Thymus (tissue), 11 donors: ENCODE results near the gene TRIM38. TPM values are rescaled to one million over a fixed set of nuclear protein-coding genes. Genes with fewer than 3 reads are reported as not detected.

Experiments
- DNase-seq, 9 donors: peaks; one replicate each; pipeline ENCODE4 v3.0.0-alpha.2; 2013; ENCODE audit warnings: low spot score in 9 of 9, low read depth in 6 of 9, missing footprints in 1 of 9
- H3K27ac ChIP-seq, 2 donors: one replicate each; pipeline ENCODE4 v1.5.1; 2013; ENCODE audit warnings: control low read depth in 1 of 2, low read depth in 1 of 2, low read length in 1 of 2, mild to moderate bottlenecking in 1 of 2, moderate library complexity in 1 of 2
- H3K27me3 ChIP-seq, 2 donors: one replicate each; pipeline ENCODE4 v1.5.1; 2013; ENCODE audit warnings: low read length in 1 of 2; ENCODE audit not compliant: control insufficient read depth in 2 of 2, insufficient read depth in 1 of 2
- H3K36me3 ChIP-seq, 2 donors: one replicate each; pipeline ENCODE4 v1.5.1; 2013; ENCODE audit warnings: low read length in 1 of 2, mild to moderate bottlenecking in 1 of 2, moderate library complexity in 1 of 2; ENCODE audit not compliant: control insufficient read depth in 2 of 2, insufficient read depth in 2 of 2
- H3K4me1 ChIP-seq, 2 donors: one replicate each; pipeline ENCODE4 v1.5.1; 2013; ENCODE audit warnings: low read length in 2 of 2; ENCODE audit not compliant: control insufficient read depth in 2 of 2, insufficient read depth in 2 of 2
- H3K4me3 ChIP-seq, 2 donors: one replicate each; pipeline ENCODE4 v1.5.1; 2013; ENCODE audit warnings: low read length in 2 of 2, control low read depth in 1 of 2, mild to moderate bottlenecking in 1 of 2
- H3K9me3 ChIP-seq, 2 donors: one replicate each; pipeline ENCODE4 v1.5.1; 2013; ENCODE audit warnings: low read length in 1 of 2, mild to moderate bottlenecking in 1 of 2; ENCODE audit not compliant: control insufficient read depth in 2 of 2, insufficient read depth in 1 of 2
- WGBS: extraction: QIAGEN DNeasy Blood & Tissue Kit; methylation state at CpG from one replicate; pipeline ENCODE4 v1.1.7; 2013; 5-methylcytosine and 5-hydroxymethylcytosine counted together
- polyA plus RNA-seq: library from polyadenylated mRNA; stranded (reverse); fragments of 200-250 nt; gene quantifications from one replicate; pipeline ENCODE4 v1.2.3, GENCODE V29; 2013
- total RNA-seq: library from RNA; stranded (reverse); fragments of 120-200 nt; gene quantifications from one replicate; pipeline ENCODE4 v1.2.4, GENCODE V29; 2013
- donor health status: healthy.

Gene TRIM38
- total and polyA plus RNA-seq, 2 donors = 5.0 to 11.3 TPM

GRCh38 chr6:25960734-25961133, 1.9 kb upstream of the TRIM38 start:
- peaks cover 2 to 13% of the 10 kb centered on the region in 2 donors for H3K4me1 ChIP-seq
- H3K9me3 ChIP-seq = peaks cover 0 to 6% of the 10 kb centered on the region in 2 donors
- H3K4me3 ChIP-seq = no peak overlapping the region
- no peak for DNase-seq
- no peaks in the 10 kb centered on the region for H3K27me3 ChIP-seq
- H3K36me3 ChIP-seq = peaks cover 0 to 7% of the 10 kb centered on the region in 2 donors
- 95% methylated on average over 3 of the region's 3 CpGs for WGBS
- no peak overlapping the region for H3K27ac ChIP-seq

DNA sequence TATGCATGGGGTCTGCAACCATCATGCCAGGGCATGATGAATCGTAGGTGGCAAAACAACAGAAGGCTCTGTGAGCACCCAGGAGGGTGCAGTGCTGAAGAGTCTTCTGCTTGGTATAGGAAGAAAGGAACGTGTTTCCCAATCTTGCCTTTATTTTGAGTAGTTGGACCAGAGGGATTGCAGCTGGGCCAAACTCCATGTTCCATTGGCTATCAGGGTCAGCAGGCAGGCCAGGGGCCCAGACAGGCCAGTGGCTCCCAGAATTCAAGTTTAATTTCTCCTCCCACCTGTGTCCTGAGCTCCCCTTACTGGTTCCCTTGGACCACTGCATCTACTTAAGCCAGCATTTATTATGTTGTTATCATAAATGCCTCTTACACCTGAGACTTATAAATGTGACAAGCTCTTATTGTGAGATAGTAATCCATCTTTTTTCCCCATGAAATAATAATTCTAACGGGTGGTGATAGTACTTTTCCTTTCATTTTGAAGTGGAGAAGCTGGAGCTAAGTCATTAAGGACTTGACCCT, 918 bp upstream of the TRIM38 start:
- DNase-seq = peak in 1 of 9 donors; percentile 5
- H3K9me3 ChIP-seq = peaks cover 0 to 6% of the 10 kb centered on the region in 2 donors
- peak overlapping the region in 1 of 2 donors; percentile 69 for H3K4me3 ChIP-seq
- H3K27me3 ChIP-seq = no peaks in the 10 kb centered on the region
- WGBS = 69% methylated on average over 3 of the region's 3 CpGs
- peaks cover 5 to 15% of the 10 kb centered on the region in 2 donors for H3K36me3 ChIP-seq
- H3K4me1 ChIP-seq = peaks cover 5 to 19% of the 10 kb centered on the region in 2 donors
- H3K27ac ChIP-seq = peak overlapping the region; percentile 89 to 93

DNA sequence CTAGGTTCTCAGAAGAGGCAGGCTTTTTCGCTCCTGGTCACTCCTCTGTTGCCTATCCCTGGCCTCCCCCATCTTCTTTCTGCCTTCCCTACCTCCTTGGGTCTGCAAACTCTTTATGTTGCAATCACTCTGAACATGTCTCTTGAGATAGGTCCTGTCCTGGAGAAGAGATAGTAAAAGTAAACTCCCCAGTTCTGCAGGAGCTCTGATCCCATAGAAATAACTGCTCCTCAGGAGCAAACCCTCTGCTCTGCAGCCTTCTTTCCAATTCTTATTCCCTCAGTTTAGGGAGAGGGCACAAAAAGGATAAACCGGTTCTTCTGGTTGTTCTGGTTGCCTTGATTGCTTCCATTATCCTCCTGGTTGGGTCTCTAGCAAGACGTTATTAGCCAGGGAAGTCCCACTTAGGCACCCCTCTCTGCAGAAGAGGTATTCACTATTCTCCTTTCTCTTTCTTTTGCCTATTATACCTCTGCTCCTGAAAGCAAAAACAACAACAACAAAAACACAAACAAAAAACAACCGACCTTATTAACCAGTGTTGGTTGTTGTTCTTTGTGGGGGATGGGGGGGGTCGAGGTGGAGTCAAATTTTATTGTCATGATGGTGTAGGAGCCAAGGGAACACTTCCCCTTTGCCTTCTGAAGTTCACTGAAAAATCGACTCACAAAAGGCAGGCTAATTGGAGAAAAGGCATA, 973 bp downstream of the TRIM38 start:
- Histone ChIP-seq H3K27ac (peak overlapping the region; percentile 20 to 43), H3K36me3 (peaks cover 12 to 33% of the 10 kb centered on the region in 2 donors), H3K4me3 (peak overlapping the region; percentile 68 to 69), H3K27me3 (no peaks in the 10 kb centered on the region), H3K4me1 (peaks cover 9 to 20% of the 10 kb centered on the region in 2 donors), H3K9me3 (peaks cover 0 to 2% of the 10 kb centered on the region in 2 donors)
- WGBS = 12% methylated on average over 6 of the region's 6 CpGs
- peak in 3 of 9 donors; percentile 9 to 25 (median 10) for DNase-seq

DNA sequence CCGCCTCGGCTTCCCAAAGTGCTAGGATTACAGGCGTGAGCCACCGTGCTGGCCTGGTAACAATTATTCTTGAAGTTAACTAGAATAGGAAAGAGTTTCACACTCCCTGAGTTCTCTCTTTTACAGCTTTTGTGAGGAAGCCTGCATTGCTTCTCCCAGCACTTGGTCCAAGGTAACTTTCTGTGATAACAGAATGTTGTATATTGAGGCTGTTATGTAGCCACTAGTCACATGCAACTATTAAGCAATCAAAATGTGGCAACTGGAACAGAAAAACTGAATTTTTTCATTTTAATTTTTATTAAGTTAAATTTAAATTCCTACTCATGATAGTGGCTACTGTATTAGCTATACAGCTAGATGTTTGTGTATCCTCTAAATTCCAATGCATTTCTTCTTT, 2.5 kb downstream of the TRIM38 start:
- no peaks in the 10 kb centered on the region for H3K27me3 ChIP-seq
- no peak overlapping the region for H3K27ac ChIP-seq
- H3K9me3 ChIP-seq = no peaks in the 10 kb centered on the region
- peaks cover 9 to 20% of the 10 kb centered on the region in 2 donors for H3K4me1 ChIP-seq
- peaks cover 19 to 47% of the 10 kb centered on the region in 2 donors for H3K36me3 ChIP-seq
- DNase-seq = no peak
- no peak overlapping the region for H3K4me3 ChIP-seq
- WGBS = 98% methylated on average over 4 of the region's 4 CpGs

- Histone ChIP-seq H3K27ac (no peak overlapping the region), H3K9me3 (no peaks in the 10 kb centered on the region), H3K27me3 (no peaks in the 10 kb centered on the region), H3K4me1 (peaks cover 9 to 20% of the 10 kb centered on the region in 2 donors), H3K36me3 (peaks cover 25 to 64% of the 10 kb centered on the region in 2 donors), H3K4me3 (no peak overlapping the region)
- WGBS = 97% methylated on average over 9 of the region's 9 CpGs
- DNase-seq = no peak
Measured at GRCh38 chr6:25966711-25967110, 4.1 kb downstream of the TRIM38 start.

DNA sequence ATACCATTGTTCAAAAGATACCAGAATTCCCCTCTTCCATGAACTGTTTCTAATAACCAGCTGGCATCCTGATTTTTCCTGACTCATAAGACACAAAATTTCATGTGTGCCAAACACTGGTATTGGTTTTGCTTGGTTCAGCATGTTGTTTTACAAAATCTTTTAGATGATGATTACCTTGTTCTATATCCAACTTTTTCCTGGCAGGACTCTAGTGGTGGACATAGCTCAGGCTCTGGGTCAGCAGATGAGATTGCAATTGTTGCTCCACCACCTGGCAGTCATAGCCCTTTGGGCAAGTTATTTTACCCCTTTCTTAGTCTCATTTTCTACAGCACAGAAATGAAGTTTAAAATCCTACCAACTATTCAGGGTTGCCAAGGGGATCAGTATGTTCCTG, 6.2 kb downstream of the TRIM38 start:
- H3K9me3 ChIP-seq = no peaks in the 10 kb centered on the region
- H3K27me3 ChIP-seq = no peaks in the 10 kb centered on the region
- H3K4me3 ChIP-seq = no peak overlapping the region
- no peak for DNase-seq
- peaks cover 42 to 84% of the 10 kb centered on the region in 2 donors for H3K36me3 ChIP-seq
- no peak overlapping the region for H3K27ac ChIP-seq
- peaks cover 6 to 9% of the 10 kb centered on the region in 2 donors for H3K4me1 ChIP-seq

GRCh38 chr6:25971187-25971821, 8.7 kb downstream of the TRIM38 start:
- no peaks in the 10 kb centered on the region for H3K27me3 ChIP-seq
- DNase-seq = no peak
- H3K27ac ChIP-seq = no peak overlapping the region
- 99% methylated on average over 1 of the region's 1 CpG for WGBS
- H3K9me3 ChIP-seq = no peaks in the 10 kb centered on the region
- H3K4me3 ChIP-seq = no peak overlapping the region
- H3K4me1 ChIP-seq = peaks cover 4% of the 10 kb centered on the region in 2 donors
- peaks cover 55 to 95% of the 10 kb centered on the region in 2 donors for H3K36me3 ChIP-seq

DNA sequence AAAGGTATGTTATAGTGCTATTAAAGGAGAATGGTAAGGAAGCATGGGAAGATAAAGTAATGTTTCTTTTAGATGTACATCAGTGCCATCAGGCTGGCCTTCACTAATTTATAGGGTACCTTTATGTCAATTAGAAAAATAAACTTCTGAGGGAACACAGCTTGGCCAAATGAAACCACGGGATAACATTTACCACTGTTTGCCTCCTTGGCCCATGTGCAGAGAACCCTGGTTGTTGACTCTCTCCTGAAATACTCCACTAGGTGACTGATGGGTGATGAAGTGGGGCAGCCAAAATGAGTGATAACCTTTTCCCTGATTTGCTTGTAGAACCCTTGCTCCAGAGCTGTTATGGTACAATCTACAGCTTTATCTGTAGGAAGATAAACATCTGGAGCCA, 9.5 kb downstream of the TRIM38 start:
- peaks cover 51 to 92% of the 10 kb centered on the region in 2 donors for H3K36me3 ChIP-seq
- WGBS = 98% methylated on average over 1 of the region's 1 CpG
- H3K9me3 ChIP-seq = no peaks in the 10 kb centered on the region
- no peak for DNase-seq
- H3K27ac ChIP-seq = no peak overlapping the region
- H3K4me1 ChIP-seq = peaks cover 0 to 3% of the 10 kb centered on the region in 2 donors
- H3K4me3 ChIP-seq = no peak overlapping the region
- H3K27me3 ChIP-seq = no peaks in the 10 kb centered on the region

DNA sequence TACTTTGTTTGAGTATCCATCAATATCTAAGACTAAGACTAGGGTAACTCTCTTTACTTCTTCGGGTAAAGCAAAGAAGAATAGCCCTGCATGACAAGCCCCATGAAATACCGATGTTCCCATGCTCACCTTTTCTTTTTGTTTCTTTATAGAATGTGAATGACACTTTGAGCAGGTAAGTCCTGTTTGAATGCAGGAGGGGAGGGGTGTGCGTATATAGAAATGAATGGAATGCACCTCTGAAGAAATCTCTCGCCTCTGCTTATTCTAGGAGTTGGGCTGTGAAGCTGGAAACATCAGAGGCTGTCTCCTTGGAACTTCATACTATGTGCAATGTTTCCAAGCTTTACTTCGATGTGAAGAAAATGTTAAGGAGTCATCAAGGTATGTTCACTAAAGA, 10.3 kb downstream of the TRIM38 start:
- H3K9me3 ChIP-seq = no peaks in the 10 kb centered on the region
- DNase-seq = no peak
- no peak overlapping the region for H3K27ac ChIP-seq
- H3K4me1 ChIP-seq = no peaks in the 10 kb centered on the region
- WGBS = 98% methylated on average over 5 of the region's 5 CpGs
- H3K36me3 ChIP-seq = peaks cover 51 to 86% of the 10 kb centered on the region in 2 donors
- no peak overlapping the region for H3K4me3 ChIP-seq
- no peaks in the 10 kb centered on the region for H3K27me3 ChIP-seq
